Melanocyte of skin (primary cell): Measurements from ENCODE around the gene NLK. TPM values are rescaled to one million over a fixed set of nuclear protein-coding genes. Genes with fewer than 3 reads are reported as not detected.

Experiments
- small RNA-seq, 2 donors: library from RNA; depleted of rRNA; stranded (forward); fragments of <200 nt; gene quantifications; one replicate each; pipeline ENCODE3, GENCODE V24; 2012
- total RNA-seq, 2 donors: library from RNA; depleted of rRNA; stranded (reverse); fragments of >200 nt; gene quantifications; 2 replicates each; pipeline ENCODE4 v1.2.3, GENCODE V29; 2012

Gene NLK
- total RNA-seq = 10 to 100 TPM; 39.0 to 42.3 TPM

DNA sequence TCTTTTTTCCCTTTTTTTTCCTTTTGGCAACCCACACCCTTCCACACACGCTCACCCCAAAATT lies at the start of gene NLK:
Gene NLK, plus strand, starts transcription at position 21 of the 64 bp plus-strand sequence. CDS start 197 bp downstream, outside the sequence.

Small RNA genes within 50 kb of the gene (small RNA-seq; reads per million reads assigned to genes)
- gene RF00006 (0 reads per million in 2 donors), gene RF00156 (0.13 to 0.81 reads per million in 2 donors), gene RF00601 (0.04 to 0.06 reads per million in 2 donors), gene RPS29P22 (0 reads per million in 2 donors)

Other genes with a start within 250 kb of the NLK start
- under 1 TPM; under 0.01 TPM for gene NOS2, start 242.1 kb upstream of the NLK start, total RNA-seq
- 10 to 100 TPM in 1 of 2 donors, 1 to 10 TPM in 1; 4.3 to 20.3 TPM for gene LYRM9, start 149.3 kb upstream of the NLK start, total RNA-seq